ENCODE data around the gene ERCC6L2.

Gene ERCC6L2, protein sequence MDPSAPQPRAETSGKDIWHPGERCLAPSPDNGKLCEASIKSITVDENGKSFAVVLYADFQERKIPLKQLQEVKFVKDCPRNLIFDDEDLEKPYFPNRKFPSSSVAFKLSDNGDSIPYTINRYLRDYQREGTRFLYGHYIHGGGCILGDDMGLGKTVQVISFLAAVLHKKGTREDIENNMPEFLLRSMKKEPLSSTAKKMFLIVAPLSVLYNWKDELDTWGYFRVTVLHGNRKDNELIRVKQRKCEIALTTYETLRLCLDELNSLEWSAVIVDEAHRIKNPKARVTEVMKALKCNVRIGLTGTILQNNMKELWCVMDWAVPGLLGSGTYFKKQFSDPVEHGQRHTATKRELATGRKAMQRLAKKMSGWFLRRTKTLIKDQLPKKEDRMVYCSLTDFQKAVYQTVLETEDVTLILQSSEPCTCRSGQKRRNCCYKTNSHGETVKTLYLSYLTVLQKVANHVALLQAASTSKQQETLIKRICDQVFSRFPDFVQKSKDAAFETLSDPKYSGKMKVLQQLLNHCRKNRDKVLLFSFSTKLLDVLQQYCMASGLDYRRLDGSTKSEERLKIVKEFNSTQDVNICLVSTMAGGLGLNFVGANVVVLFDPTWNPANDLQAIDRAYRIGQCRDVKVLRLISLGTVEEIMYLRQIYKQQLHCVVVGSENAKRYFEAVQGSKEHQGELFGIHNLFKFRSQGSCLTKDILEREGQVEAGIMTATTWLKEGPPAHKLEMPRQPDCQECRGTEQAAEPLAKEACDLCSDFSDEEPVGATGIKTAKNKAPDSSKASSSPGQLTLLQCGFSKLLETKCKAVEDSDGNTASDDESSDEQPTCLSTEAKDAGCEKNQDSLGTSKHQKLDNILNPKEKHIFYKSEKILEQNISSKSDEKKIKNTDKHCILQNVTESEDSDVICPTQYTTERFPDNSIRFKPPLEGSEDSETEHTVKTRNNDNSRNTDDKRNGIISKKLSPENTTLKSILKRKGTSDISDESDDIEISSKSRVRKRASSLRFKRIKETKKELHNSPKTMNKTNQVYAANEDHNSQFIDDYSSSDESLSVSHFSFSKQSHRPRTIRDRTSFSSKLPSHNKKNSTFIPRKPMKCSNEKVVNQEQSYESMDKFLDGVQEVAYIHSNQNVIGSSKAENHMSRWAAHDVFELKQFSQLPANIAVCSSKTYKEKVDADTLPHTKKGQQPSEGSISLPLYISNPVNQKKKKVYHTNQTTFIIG (N-terminal part only)

GRCh38 chr9:95875305-95876137, at the start of gene ERCC6L2:
ERCC6L2 (plus strand) TSS chr9:95875691; CDS start chr9:95876039, 348 bp downstream.
- Histone ChIP-seq H3K27ac (no peak within 1 kb of the TSS), H4K20me1 (no peaks in the 10 kb centered on the region; the same call in 1 of the 2 replicates), H3K27me3 (no peaks in the 10 kb centered on the region), H3K9me3 (peaks cover 4% of the 10 kb centered on the region; the same call in 1 of the 2 replicates), H3K4me1 (peaks cover 11% of the 10 kb centered on the region), H3K36me3 (0 out of 2 replicates have a peak, but pooled peaks cover 7% of the 10 kb centered on the region), H3K4me3 (no peak within 1 kb of the TSS), H3K9ac (no peak within 1 kb of the TSS), H3K4me2 (peak within 1 kb of the TSS; percentile 89)
- TF ChIP-seq Cebpa-rat (IDR thresholded peaks at IDR 0.05) = no peak

- no peak for TF ChIP-seq Cebpa-rat (IDR thresholded peaks at IDR 0.05)
- no peak overlapping the region for H3K27ac ChIP-seq
- no peaks in the 10 kb centered on the region for H3K9me3 ChIP-seq
- no peak overlapping the region for H3K4me2 ChIP-seq
- no peaks in the 10 kb centered on the region for H3K36me3 ChIP-seq
- no peak overlapping the region for H3K9ac ChIP-seq
- H3K4me1 ChIP-seq = peaks cover 20% of the 10 kb centered on the region
- H3K4me3 ChIP-seq = no peak overlapping the region
- no peaks in the 10 kb centered on the region for H3K27me3 ChIP-seq
- no peaks in the 10 kb centered on the region for H4K20me1 ChIP-seq
These were observed 49.2 kb upstream of the ERCC6L2 start for GRCh38 chr9:95826183-95826838.

DNA sequence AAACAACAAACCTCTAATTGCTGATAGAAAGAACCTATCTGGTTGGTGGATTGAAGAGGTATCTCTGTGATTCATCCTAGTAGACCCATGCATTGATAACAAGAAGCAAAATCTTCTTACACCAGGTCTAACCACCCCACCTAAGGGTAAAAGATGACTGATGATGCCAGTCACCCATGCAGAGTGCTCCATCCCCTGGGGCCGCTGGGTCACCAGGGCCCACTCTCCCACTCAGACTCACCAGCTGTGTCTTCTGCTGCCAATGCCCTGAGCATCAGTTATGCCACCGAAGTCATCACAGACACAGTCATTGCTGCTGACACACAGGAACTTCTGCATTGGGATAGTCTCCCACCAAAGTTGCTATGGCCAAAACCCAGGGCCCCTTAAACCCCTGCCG, 44.7 kb upstream of the ERCC6L2 start:
- H3K9me3 ChIP-seq = no peaks in the 10 kb centered on the region
- H4K20me1 ChIP-seq = no peaks in the 10 kb centered on the region
- no peak for TF ChIP-seq Cebpa-rat (IDR thresholded peaks at IDR 0.05)
- H3K9ac ChIP-seq = no peak overlapping the region
- H3K4me2 ChIP-seq = no peak overlapping the region
- no peaks in the 10 kb centered on the region for H3K36me3 ChIP-seq
- H3K27ac ChIP-seq = no peak overlapping the region
- H3K27me3 ChIP-seq = no peaks in the 10 kb centered on the region
- no peak overlapping the region for H3K4me3 ChIP-seq
- no peaks in the 10 kb centered on the region for H3K4me1 ChIP-seq

- H3K27me3 ChIP-seq = no peaks in the 10 kb centered on the region
These were observed 43.7 kb upstream of the ERCC6L2 start for GRCh38 chr9:95831810-95832209.

GRCh38 chr9:95833546-95834178, 41.8 kb upstream of the ERCC6L2 start:
- Histone ChIP-seq H4K20me1 (no peaks in the 10 kb centered on the region), H3K9ac (no peak overlapping the region), H3K4me1 (no peaks in the 10 kb centered on the region), H3K9me3 (no peaks in the 10 kb centered on the region), H3K27me3 (no peaks in the 10 kb centered on the region), H3K4me3 (no peak overlapping the region), H3K27ac (no peak overlapping the region), H3K36me3 (no peaks in the 10 kb centered on the region), H3K4me2 (no peak overlapping the region)
- no peak for TF ChIP-seq Cebpa-rat (IDR thresholded peaks at IDR 0.05)

More at GRCh38 chr9:95831810-95832209, 43.7 kb upstream of the ERCC6L2 start:
- no peak overlapping the region for H3K4me2 ChIP-seq
- H4K20me1 ChIP-seq = no peaks in the 10 kb centered on the region
- no peak for TF ChIP-seq Cebpa-rat (IDR thresholded peaks at IDR 0.05)
- H3K9me3 ChIP-seq = no peaks in the 10 kb centered on the region
- H3K9ac ChIP-seq = no peak overlapping the region
- no peak overlapping the region for H3K4me3 ChIP-seq
- H3K27ac ChIP-seq = no peak overlapping the region
- no peaks in the 10 kb centered on the region for H3K4me1 ChIP-seq
- H3K36me3 ChIP-seq = no peaks in the 10 kb centered on the region

DNA sequence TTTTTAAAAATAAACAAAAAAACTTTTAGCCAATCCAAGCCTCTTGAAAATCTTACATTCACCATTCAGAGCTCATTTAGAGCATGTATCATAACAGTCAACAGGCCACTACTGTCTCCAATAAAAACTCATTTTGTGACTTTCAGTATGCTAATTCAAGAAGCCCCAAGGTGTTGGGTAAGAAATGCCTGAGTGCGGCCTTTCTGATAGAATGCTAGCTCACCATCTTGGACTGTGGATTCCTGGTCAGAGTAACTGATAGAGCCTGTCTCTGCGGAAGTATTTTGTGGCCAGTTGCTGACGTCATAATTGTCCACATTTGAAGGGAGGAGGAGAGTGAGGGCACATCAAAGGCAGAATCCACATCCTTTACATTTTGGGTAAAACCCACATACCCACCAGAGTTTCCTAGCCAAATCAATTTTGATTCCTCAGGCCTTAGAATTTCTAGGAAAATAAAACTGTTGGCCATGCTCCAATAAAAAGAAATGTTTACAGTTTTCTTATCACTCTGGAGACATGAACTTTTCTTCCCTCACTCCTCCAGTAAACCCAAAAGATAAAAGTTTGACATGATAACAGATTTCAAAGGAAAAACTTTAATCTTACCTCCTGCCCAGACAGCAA, 41.1 kb upstream of the ERCC6L2 start:
- Histone ChIP-seq H3K9me3 (no peaks in the 10 kb centered on the region), H3K4me1 (no peaks in the 10 kb centered on the region), H3K9ac (no peak overlapping the region), H3K4me3 (no peak overlapping the region), H3K4me2 (no peak overlapping the region), H3K36me3 (no peaks in the 10 kb centered on the region), H3K27me3 (no peaks in the 10 kb centered on the region), H3K27ac (no peak overlapping the region), H4K20me1 (no peaks in the 10 kb centered on the region)
- TF ChIP-seq Cebpa-rat (IDR thresholded peaks at IDR 0.05) = no peak

- Histone ChIP-seq H3K9me3 (no peaks in the 10 kb centered on the region), H3K4me2 (no peak overlapping the region), H3K36me3 (no peaks in the 10 kb centered on the region), H3K4me3 (no peak overlapping the region), H3K9ac (no peak overlapping the region), H3K27me3 (no peaks in the 10 kb centered on the region), H3K27ac (no peak overlapping the region), H4K20me1 (no peaks in the 10 kb centered on the region), H3K4me1 (no peaks in the 10 kb centered on the region)
- no peak for TF ChIP-seq Cebpa-rat (IDR thresholded peaks at IDR 0.05)
These were observed 40.1 kb upstream of the ERCC6L2 start for GRCh38 chr9:95835393-95835792.

- Histone ChIP-seq H3K4me3 (no peak overlapping the region), H3K9ac (no peak overlapping the region), H3K27ac (no peak overlapping the region), H3K9me3 (no peaks in the 10 kb centered on the region), H3K36me3 (no peaks in the 10 kb centered on the region), H3K27me3 (no peaks in the 10 kb centered on the region), H3K4me1 (no peaks in the 10 kb centered on the region), H3K4me2 (no peak overlapping the region), H4K20me1 (no peaks in the 10 kb centered on the region)
- TF ChIP-seq Cebpa-rat (IDR thresholded peaks at IDR 0.05) = no peak
These were observed 39.4 kb upstream of the ERCC6L2 start for GRCh38 chr9:95836072-95836471.

Data from BLaER1 (cell line).